Measurements from ENCODE around the gene JKAMP. TPM values are rescaled to one million over a fixed set of nuclear protein-coding genes. Genes with fewer than 3 reads are reported as not detected.

Gene JKAMP
- total and polyA plus RNA-seq, 2 of the 8 experiments (the other 6 are each of a cell fraction or from before 2014, with no cell fraction given), result 34.9 to 182 TPM

GRCh38 chr14:59529189-59529588, 44.9 kb downstream of the JKAMP start (continued):
- no peak for TF ChIP-seq CHD7 (IDR thresholded peaks at IDR 0.05; ENCODE audit: insufficient replicate concordance, low read length)
- no peak for TF ChIP-seq BRCA1 (IDR thresholded peaks at IDR 0.05; ENCODE audit: low read depth, low read length)
- no peak for TF ChIP-seq CHD1 (IDR thresholded peaks at IDR 0.05; ENCODE audit: low read depth, low read length)
- no peak for TF ChIP-seq RXRA (IDR thresholded peaks at IDR 0.05; ENCODE audit: insufficient read depth, low read depth, low read length)
- TF ChIP-seq POLR2AphosphoS5 (IDR thresholded peaks at IDR 0.05; ENCODE audit: low read depth, low read length), result no peak
- no peak for TF ChIP-seq TEAD4 (IDR thresholded peaks at IDR 0.05; ENCODE audit: low read depth, low read length)
- no peak for TF ChIP-seq YY1 (IDR thresholded peaks at IDR 0.05; ENCODE audit: low read depth, low read length)
- no peak for TF ChIP-seq ASH2L (IDR thresholded peaks at IDR 0.05; ENCODE audit: low read length)
- TF ChIP-seq EZH2 (IDR thresholded peaks at IDR 0.05; ENCODE audit: low read depth, low read length, severe bottlenecking), result no peak
- TF ChIP-seq SIX5 (IDR thresholded peaks at IDR 0.05; ENCODE audit: low read depth, low read length), result no peak
- TF ChIP-seq RFX5 (IDR thresholded peaks at IDR 0.05; ENCODE audit: borderline replicate concordance, low read depth, low read length), result no peak
- no peak for TF ChIP-seq CBX8 (IDR thresholded peaks at IDR 0.05; ENCODE audit: borderline replicate concordance, low read depth, low read length)

Measured in H1 (cell line).